Vagina (tissue), 2 donors: ENCODE results near the gene SLC10A3. TPM values are rescaled to one million over a fixed set of nuclear protein-coding genes. Genes with fewer than 3 reads are reported as not detected.

ENCODE experiments used
- DNase-seq, 2 donors: peaks; one replicate each; pipeline ENCODE4 v3.0.0-alpha.2; 2017; ENCODE audit errors: extremely low spot score in 2 of 2
- H3K27ac ChIP-seq: fragments of 200-600 bp; sonication (generic); one replicate; pipeline ENCODE4 v1.5.1; 2019
- H3K27me3 ChIP-seq: fragments of 200-600 bp; sonication (generic); one replicate; pipeline ENCODE4 v1.5.1; 2019
- H3K36me3 ChIP-seq, 2 donors: fragments of 200-600 bp; sonication (generic); one replicate each; pipeline ENCODE4 v1.5.1; 2017 to 2019
- H3K4me1 ChIP-seq: fragments of 200-600 bp; sonication (generic); one replicate; pipeline ENCODE4 v1.5.1; 2019
- H3K4me3 ChIP-seq, 2 donors: fragments of 200-600 bp; sonication (generic); 1 replicate in 1 of 2; 2 replicates in 1 of 2; pipeline ENCODE4 v1.5.1; 2016 to 2019
- H3K9me3 ChIP-seq: fragments of 200-600 bp; sonication (generic); one replicate; pipeline ENCODE4 v1.5.1; 2019
- CTCF ChIP-seq, 3 experiments: fragments of 450-650 bp in 2 of 3; fragments of 200-600 bp in 1 of 3; sonication (generic) in 1 of 3; IDR thresholded peaks; one replicate each; pipeline ENCODE4 v1.5.1; 2017 to 2019; ENCODE audit warnings: antibody characterized with exemption in 3 of 3, mild to moderate bottlenecking in 2 of 3, moderate library complexity in 2 of 3
- POLR2A ChIP-seq, 2 donors: fragments of 450-650 bp; IDR thresholded peaks; one replicate each; pipeline ENCODE4 v1.6.1; 2017; ENCODE audit warnings: antibody characterized with exemption in 2 of 2, mild to moderate bottlenecking in 2 of 2, moderate library complexity in 2 of 2
- POLR2AphosphoS5 ChIP-seq, 2 donors: sonication (generic); formaldehyde crosslinking; IDR thresholded peaks; one replicate each; pipeline ENCODE4 v1.9.0; 2017; ENCODE audit warnings: antibody characterized with exemption in 2 of 2, mild to moderate bottlenecking in 2 of 2, low read depth in 1 of 2; ENCODE audit not compliant: insufficient read depth in 1 of 2
- intact Hi-C: fragments of 100-400 bp; cut with DNase I; formaldehyde crosslinking; loops from one replicate; pipeline ENCODE4 v1.15.1; 2023
- total RNA-seq: library from RNA; depleted of rRNA; stranded (reverse); fragments of >200 nt; gene quantifications from one replicate; pipeline ENCODE4 v1.2.3, GENCODE V29; 2016

The SLC10A3 gene
- total RNA-seq, 1 donor from 2014 or later, result 28.2 TPM

DNA sequence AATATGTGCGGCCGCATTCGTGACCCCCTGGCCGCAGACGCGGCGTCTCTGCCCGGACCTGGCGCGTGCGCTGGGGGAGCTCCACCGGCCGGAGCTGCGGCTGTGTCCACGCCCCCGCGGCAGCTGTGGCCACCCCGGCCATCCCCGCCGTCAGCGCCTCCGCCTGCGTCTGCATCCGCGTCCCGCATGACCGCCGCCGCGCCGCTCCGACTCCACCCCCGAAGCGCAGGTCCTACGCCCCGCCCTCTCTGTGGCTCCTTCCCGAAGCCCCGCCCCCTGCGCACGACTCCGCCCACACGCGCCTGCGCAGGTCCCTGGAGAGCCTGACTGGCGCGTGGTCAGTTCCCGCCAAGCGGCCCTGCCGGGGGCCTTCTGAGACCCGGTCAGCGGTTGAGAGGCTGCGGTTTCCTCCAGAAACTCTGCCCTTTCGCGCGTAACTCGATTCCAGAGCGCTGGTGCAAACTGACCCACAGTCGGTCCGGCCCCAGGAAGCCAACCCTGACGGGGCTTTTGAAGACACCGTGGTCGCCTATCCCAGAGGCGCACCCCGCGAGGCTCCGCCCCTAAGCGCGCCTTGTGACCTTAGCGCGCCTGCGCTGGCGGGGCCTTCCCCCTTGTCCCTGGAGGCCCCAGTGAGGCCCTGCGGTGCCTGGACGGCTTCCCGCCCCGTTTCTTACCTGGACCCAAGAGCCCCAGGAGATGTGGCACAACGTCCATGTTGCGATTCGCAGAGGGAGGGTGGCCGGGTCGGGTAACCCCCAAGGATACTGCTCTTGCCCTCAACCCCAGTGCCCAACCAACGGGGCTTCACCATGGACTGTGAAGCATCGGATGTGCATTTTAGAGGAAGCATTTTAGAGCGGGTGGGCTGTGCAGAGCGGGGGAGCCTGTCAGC lies 11.5 kb downstream of the SLC10A3 start, which contains the start of gene LAGE3:
TSS of gene LAGE3 (minus strand) at position 554 of the 895 bp plus-strand sequence. CDS start at position 188, 366 bp downstream.
- Histone ChIP-seq H3K9me3 (no peaks in the 10 kb centered on the region), H3K4me1 (peaks cover 5% of the 10 kb centered on the region), H3K4me3 (peak within 1 kb of the TSS; percentile 49 to 52), H3K27ac (peak within 1 kb of the TSS; percentile 72), H3K36me3 (no peaks in the 10 kb centered on the region), H3K27me3 (no peaks in the 10 kb centered on the region)
- intact Hi-C loops, result loop anchor here (5.0 kb wide), 1 partner anchor 38 kb away; the partner anchor contains the start of gene FAM3A
- DNase-seq, result no peak
- TF ChIP-seq POLR2A (IDR thresholded peaks at IDR 0.05) (peak in 1 of 2 donors; percentile 28), POLR2AphosphoS5 (IDR thresholded peaks at IDR 0.05; ENCODE audit: insufficient read depth in 1 of 2, low read depth in 1 of 2) (peak; percentile 75 to 85), CTCF (IDR thresholded peaks at IDR 0.05) (no peak)

GRCh38 chrX:154477891-154478477 lies 12.4 kb downstream of the SLC10A3 start:
- intact Hi-C loops, result loop anchor here (5.0 kb wide), 1 partner anchor 39 kb away; the partner anchor contains the start of gene FAM3A
- no peaks in the 10 kb centered on the region for H3K9me3 ChIP-seq
- H3K27ac ChIP-seq, result peak overlapping the region; percentile 72
- no peaks in the 10 kb centered on the region for H3K27me3 ChIP-seq
- DNase-seq, result no peak
- H3K36me3 ChIP-seq, result no peaks in the 10 kb centered on the region
- TF ChIP-seq POLR2AphosphoS5 (IDR thresholded peaks at IDR 0.05; ENCODE audit: insufficient read depth in 1 of 2, low read depth in 1 of 2), result no peak
- no peak for TF ChIP-seq POLR2A (IDR thresholded peaks at IDR 0.05)
- TF ChIP-seq CTCF (IDR thresholded peaks at IDR 0.05), result no peak
- H3K4me3 ChIP-seq, result peak overlapping the region; percentile 49 to 52
- H3K4me1 ChIP-seq, result peaks cover 5% of the 10 kb centered on the region

DNA sequence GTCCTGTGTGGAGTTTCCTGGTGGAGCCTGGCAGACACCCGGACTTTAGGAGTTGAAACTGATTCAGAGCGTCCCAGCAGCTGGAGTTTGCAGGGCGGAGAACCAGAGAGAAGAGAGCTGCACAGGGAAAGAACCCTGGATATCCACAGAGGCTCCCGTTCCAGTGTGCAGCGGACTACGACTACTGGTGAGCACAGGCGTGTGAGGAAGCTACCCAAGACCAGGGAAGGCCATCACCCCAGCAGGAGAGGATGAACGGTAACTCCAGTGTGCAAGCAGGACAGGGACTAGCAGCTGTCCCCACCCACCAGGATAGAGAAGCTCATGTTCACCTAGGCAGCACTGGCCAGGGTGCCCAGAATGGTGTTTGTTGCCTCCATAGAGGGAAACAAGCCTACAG lies 13.6 kb downstream of the SLC10A3 start:
- Histone ChIP-seq H3K9me3 (no peaks in the 10 kb centered on the region), H3K27ac (no peak overlapping the region), H3K36me3 (no peaks in the 10 kb centered on the region), H3K4me3 (no peak overlapping the region), H3K27me3 (no peaks in the 10 kb centered on the region), H3K4me1 (peaks cover 5% of the 10 kb centered on the region)
- no peak for DNase-seq
- intact Hi-C loops, result loop anchor here (5.0 kb wide), 1 partner anchor 40 kb away; the partner anchor contains the start of gene FAM3A
- no peak for TF ChIP-seq POLR2A (IDR thresholded peaks at IDR 0.05)
- no peak for TF ChIP-seq POLR2AphosphoS5 (IDR thresholded peaks at IDR 0.05; ENCODE audit: insufficient read depth in 1 of 2, low read depth in 1 of 2)
- no peak for TF ChIP-seq CTCF (IDR thresholded peaks at IDR 0.05)

GRCh38 chrX:154473683-154474082 lies 16.7 kb downstream of the SLC10A3 start:
- no peak overlapping the region for H3K4me3 ChIP-seq
- H3K9me3 ChIP-seq, result no peaks in the 10 kb centered on the region
- peaks cover 0 to 22% of the 10 kb centered on the region in 2 donors for H3K36me3 ChIP-seq
- peaks cover 5% of the 10 kb centered on the region for H3K4me1 ChIP-seq
- no peaks in the 10 kb centered on the region for H3K27me3 ChIP-seq
- H3K27ac ChIP-seq, result no peak overlapping the region
- intact Hi-C loops, result no loop called here
- TF ChIP-seq POLR2AphosphoS5 (IDR thresholded peaks at IDR 0.05; ENCODE audit: insufficient read depth in 1 of 2, low read depth in 1 of 2) (no peak), POLR2A (IDR thresholded peaks at IDR 0.05) (no peak), CTCF (IDR thresholded peaks at IDR 0.05) (no peak)
- DNase-seq, result no peak
